Hindlimb muscle (tissue), 1 donor: Measurements from ENCODE around the gene C5orf52. TPM values are rescaled to one million over a fixed set of nuclear protein-coding genes. Genes with fewer than 3 reads are reported as not detected.
"Not testable (repeated sequence)": the region's sequence is repeated elsewhere in the genome, so short reads cannot be mapped to it uniquely, and the experiment has no call there.

Source experiments
- DNase-seq: peaks from one replicate; pipeline ENCODE4 v3.0.0-alpha.2; 2013
- polyA plus RNA-seq: library from polyadenylated mRNA; unstranded; fragments of 120-200 nt; gene quantifications from one replicate; pipeline ENCODE4 v1.2.1, GENCODE V29; 2013; ENCODE audit not compliant: insufficient read length

Gene C5orf52
- polyA plus RNA-seq, 1 donor, result not detected

- DNase-seq, result no peak
Measured at GRCh38 chr5:157679801-157680200, 8.5 kb downstream of the C5orf52 start.

GRCh38 chr5:157680239-157680638 lies 8.9 kb downstream of the C5orf52 start:
- no peak for DNase-seq

DNA sequence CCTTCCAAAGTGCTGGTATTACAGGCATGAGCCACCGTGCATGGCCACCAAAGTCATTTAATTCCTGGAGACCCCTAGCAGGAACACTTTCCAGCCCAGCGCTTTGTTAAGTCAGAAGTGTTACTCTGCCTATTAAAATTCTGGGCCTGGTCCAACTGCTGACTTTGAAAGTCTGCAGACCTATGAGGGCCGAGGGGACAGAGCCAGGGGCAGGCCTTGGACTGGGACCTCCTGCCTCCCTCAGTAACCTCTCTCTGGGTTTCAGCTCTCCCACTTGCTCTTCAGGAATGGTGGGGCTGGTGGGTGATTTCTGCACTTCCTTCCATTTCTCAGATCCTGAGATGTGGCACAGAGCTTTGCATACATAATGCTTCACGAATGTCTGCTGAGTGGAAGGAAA lies 9.7 kb downstream of the C5orf52 start:
- no peak for DNase-seq

GRCh38 chr5:157682257-157682656 lies 10.9 kb downstream of the C5orf52 start:
- no peak for DNase-seq

DNA sequence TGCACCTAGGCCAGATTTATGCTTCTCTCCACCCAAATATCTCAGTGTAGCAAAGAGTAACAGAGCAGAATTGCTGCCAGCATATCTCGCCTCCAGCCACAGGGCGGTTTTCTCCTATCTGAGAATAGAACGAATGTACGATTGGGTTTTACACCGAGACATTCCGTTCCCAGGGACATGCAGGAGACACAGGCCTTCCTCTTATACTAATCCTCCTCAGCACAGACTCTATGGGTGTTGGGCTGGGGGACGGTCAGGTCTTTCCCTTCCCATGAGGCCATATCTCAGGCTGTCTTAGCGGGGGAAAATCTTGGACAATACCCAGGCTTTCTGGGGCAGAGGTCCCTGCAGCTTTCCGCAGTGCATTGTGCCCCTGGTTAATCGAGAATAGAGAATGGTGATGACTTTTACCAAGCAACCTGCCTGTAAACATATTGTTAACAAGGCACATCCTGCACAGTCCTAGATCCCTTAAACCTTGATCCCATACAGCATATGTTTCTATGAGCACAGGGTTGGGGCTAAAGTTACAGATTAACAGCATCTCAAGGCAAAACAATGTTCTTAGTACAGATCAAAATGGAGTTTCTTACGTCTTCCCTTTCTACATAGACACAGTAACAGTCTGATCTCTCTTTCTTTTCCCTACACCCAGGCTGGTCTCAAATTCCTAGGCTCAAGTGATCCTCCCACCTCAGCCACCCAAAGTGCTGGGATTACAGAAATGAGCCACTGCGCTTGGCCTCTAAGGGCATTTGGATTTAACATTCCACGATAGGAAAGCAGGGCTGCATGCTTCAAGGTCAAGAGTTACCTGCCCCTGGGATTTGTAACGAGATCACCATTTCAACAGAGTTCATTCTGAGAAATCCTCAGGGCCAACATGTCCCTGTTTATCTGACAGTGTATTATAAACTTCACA lies 15.2 kb downstream of the C5orf52 start:
- DNase-seq, result not testable (repeated sequence)

- no peak for DNase-seq
Measured at GRCh38 chr5:157687198-157687554, 15.8 kb downstream of the C5orf52 start.

GRCh38 chr5:157689942-157690689 lies 18.8 kb downstream of the C5orf52 start:
- DNase-seq, result no peak

DNA sequence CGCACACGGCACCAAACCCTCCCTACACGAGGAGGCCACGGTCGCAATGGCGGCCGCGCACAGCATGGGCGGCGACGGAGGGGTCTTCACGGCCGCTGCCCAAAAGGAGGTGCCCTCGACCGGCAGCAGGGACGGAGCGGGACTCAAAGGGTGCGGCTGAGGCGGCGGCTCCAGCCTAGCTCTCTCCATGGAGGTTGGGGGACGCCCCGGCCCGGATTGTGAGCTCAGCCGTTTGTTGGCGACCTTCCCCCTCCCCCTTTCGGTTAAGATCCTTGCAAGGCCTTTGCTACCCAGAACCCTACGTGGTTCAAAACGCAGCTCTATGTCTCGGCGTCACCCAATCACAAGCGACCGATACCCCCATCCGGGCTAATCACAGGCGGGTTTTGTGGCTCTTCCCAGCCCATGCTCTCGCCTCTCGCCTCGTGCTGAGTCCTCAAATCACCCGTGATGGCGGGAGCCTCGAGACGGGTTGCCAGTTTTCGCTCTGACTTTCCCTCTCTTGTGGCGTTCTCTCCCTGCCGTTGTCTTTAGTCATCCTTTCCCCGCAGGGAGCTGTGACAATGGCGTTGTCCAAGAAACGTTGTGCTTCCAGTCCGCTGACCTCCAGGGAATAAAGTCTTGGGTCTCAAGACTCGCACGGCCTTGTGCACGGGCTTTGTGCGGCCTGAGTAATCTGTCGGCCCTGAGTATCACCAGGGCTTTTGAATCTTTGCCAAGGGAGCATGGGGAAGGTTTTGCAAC lies 19.5 kb downstream of the C5orf52 start:
- DNase-seq, result no peak

GRCh38 chr5:157693816-157694215 lies 22.5 kb downstream of the C5orf52 start:
- DNase-seq, result not testable (repeated sequence)

GRCh38 chr5:157696154-157696553 lies 24.8 kb downstream of the C5orf52 start:
- not testable (repeated sequence) for DNase-seq

- DNase-seq, result not testable (repeated sequence)
Measured at GRCh38 chr5:157698674-157699073, 27.3 kb downstream of the C5orf52 start.

DNA sequence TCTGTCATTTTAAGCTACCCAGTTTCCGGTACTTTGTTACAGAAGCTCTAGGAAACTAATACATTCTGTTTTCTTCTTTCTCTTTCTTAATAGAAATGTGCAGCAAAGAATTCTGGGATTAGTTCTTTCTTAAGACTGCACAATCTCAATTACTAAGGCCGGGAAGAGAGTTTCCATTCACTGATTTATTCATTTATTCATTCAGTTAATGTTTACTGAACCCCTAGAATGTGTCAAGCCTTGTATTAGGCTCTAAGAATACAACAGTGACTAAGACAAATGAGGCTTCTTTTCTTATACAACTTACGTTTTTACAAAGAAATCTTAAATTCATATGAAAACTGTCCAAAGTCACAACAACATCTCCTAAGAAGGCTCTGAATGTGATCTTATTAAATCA lies 32.4 kb downstream of the C5orf52 start:
- no peak for DNase-seq

- DNase-seq, result no peak
Measured at GRCh38 chr5:157708866-157709265, 37.5 kb downstream of the C5orf52 start.

GRCh38 chr5:157709346-157709745 lies 38.0 kb downstream of the C5orf52 start:
- no peak for DNase-seq

DNA sequence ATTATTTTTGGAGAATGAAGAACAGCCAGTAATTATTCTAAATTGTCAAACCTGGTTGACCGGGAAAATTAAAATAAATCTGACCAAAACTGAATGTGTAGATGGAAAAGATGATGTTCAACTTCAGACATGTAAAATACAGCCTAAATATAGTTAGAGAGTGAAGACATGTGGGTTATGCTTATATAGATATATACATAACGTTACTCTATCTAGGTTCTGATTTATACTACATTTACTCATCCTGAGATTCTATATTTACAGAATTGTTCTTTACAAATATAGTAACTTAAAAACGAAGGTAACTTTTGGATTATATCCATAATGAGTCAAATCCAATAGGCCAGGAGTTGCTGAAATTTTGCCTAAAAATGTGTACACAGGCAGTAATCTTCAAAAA lies 39.1 kb downstream of the C5orf52 start:
- DNase-seq, result no peak

- DNase-seq, result no peak
Measured at GRCh38 chr5:157710882-157711281, 39.5 kb downstream of the C5orf52 start.

- DNase-seq, result no peak
Measured at GRCh38 chr5:157713830-157714595, 42.7 kb downstream of the C5orf52 start.

- DNase-seq, result no peak
Measured at GRCh38 chr5:157714596-157714864, 43.2 kb downstream of the C5orf52 start.

- DNase-seq, result peak; percentile 57
Measured at GRCh38 chr5:157718519-157718918, 47.2 kb downstream of the C5orf52 start.

DNA sequence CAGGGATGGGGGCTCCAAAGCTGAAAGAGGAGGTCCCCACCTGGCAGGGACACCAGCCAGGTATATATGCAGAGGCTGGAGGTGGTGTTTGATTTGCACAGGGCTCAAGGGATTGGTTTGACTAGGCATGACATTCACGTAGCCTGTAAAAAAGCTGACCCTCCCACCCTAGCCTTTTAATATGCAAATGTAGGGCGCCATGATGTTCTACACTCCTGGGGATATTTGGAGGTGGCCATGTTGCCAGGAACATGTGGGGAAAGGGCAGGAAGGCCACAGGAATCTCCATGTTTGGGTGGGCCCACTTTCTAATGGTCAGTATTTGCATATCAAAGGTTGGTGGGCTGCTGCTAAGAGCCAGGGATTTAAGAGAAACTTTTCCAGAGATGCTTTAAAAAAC lies 47.9 kb downstream of the C5orf52 start:
- no peak for DNase-seq

DNA sequence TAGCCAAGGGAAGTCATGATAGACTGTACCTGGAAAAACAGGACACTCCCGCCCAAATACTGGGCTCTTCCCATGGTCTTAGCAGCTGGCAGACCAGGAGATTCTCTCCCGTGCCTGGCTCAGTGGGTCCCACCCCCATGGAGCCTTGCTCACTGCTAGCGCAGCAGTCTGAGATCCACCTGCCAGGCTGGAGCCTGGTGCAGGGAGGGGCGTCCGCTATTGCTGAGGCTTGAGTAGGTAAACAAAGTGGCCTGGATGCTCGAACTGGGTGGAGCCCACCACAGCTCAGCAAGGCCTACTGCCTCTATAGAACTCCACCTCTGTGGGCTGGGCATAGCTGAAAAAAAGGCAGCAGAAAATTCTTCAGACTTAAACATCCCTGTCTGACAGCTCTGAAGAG lies 49.8 kb downstream of the C5orf52 start:
- DNase-seq, result no peak

DNA sequence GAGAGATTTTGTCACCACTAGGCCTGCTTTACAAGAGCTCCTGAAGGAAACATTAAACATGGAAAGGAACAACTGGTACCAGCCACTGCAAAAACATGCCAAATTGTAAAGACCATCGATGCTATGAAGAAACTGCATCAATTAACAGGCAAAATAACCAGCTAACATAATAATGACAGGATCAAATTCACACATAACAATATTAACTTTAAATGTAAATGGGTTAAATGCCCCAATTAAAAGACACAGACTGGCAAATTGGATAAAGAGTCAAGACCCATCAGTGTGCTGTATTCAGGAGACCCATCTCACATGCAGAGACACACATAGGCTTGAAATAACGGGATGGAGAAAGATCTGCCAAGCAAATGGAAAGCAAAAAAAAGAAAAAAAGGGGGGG lies 51.6 kb downstream of the C5orf52 start:
- DNase-seq, result not testable (repeated sequence)

DNA sequence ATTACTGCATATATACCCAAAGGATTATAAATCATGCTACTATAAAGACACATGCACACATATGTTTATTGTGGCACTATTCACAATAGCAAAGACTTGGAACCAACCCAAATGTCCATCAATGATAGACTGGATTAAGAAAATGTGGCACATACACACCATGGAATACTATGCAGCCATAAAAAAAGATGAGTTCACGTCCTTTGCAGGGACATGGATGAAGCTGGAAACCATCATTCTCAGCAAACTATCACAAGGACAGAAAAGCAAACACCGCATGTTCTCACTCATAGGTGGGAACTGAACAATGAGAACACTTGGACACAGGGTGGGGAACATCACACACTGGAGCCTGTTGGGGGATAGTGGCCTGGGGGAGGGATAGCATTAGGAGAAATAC lies 55.3 kb downstream of the C5orf52 start:
- DNase-seq, result not testable (repeated sequence)
